ENCODE data around the gene ANKRD23.
"Not testable (repeated sequence)": the region's sequence is repeated elsewhere in the genome, so short reads cannot be mapped to it uniquely, and the experiment has no call there.

The ANKRD23 gene

GRCh38 chr2:96843538-96844268 lies at the start of gene ANKRD23:
Gene ANKRD23, minus strand, starts transcription at chr2:96844021. Its CDS starts 29 bp downstream, at chr2:96843992.
- no peak for FAIRE-seq

DNA sequence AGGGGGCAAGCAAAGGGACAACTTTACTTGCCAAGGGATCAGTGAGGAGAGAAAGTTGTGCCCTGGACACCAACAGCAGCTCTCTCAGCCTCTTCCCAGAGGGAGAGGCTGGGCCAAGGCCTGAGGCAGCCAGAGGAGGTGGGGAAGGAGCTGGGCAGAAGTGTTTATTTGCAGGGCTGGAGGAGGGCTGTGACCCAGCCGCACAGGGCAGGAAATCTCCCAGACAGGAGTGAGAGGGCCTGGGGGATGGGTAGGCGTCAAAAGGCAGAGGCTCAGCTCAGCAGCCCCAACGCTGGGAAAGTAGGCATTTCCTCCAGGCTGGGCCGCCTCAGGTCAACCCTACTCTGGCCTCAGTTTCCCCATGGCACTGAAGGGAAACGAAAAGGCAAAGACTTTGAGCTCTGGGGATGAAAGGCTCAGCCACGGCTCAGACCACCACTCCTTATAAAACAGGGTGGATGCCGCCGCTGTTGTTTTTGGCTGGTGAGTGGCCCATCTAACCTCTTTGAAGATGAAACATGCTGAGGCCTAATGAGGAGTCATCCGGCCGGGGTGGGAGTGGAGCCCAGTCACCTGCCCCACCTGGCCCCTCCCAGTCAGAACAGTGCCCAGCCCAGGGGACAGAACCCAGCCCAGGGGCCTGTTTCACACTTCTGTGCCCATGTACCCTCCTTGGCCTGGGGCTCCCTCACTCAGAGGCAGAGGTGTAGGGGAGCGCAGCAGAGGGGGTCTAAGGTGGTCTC lies 47.9 kb upstream of the ANKRD23 start:
- FAIRE-seq: no peak

GRCh38 chr2:96890726-96891385 lies 47.0 kb upstream of the ANKRD23 start:
- no peak for FAIRE-seq

- no peak for FAIRE-seq
Measured at GRCh38 chr2:96890252-96890651, 46.4 kb upstream of the ANKRD23 start.

- not testable (repeated sequence) for FAIRE-seq
Measured at GRCh38 chr2:96889502-96889901, 45.7 kb upstream of the ANKRD23 start.

DNA sequence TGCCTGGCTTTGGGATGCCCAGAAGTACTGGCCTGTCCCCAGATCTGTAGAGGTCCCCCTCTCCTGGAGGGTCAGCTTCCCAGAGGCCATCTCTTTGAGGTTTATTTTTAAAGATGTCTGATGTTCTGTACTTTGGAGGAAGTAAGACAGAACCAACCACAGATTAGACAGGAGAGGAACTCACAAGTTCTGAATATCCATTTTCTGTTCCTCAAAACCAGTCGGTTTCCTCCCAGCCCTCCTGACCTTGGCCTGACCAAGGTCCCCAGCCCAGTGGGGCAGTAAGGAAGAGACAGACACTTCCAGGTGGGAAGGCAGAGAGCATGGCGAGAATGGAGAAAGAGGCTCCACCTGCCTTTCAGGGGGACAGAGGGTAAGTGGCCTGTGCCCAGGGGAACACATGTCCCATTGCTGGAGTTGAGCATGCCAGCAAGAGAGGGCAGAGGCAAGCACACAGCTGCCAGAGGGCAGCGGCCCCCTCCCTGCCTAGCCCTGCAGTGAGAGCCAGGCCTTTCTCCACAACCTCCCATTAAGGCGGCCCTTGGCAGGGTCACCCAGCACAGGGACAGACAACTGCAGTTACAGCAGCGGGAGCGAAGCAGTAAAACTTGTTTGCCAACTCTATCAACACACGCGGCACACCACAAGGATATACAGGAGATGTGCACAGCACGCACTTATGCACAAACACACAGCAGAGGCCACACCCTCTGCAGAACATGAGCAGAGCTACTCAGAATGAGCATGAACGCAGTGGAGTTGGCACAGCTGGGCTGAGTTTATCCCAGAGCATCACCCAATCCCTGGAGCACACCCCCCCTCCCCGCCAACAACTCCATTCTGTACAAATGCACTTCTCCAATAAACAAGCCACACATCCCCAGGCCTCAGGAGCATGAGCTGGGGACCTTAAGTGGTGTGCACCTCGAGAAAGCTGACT lies 44.5 kb upstream of the ANKRD23 start:
- no peak for FAIRE-seq

GRCh38 chr2:96887493-96888012 lies 43.7 kb upstream of the ANKRD23 start:
- FAIRE-seq: no peak

GRCh38 chr2:96885432-96886347 lies 41.9 kb upstream of the ANKRD23 start:
- FAIRE-seq: no peak

- no peak for FAIRE-seq
Measured at GRCh38 chr2:96884299-96885094, 40.7 kb upstream of the ANKRD23 start.

DNA sequence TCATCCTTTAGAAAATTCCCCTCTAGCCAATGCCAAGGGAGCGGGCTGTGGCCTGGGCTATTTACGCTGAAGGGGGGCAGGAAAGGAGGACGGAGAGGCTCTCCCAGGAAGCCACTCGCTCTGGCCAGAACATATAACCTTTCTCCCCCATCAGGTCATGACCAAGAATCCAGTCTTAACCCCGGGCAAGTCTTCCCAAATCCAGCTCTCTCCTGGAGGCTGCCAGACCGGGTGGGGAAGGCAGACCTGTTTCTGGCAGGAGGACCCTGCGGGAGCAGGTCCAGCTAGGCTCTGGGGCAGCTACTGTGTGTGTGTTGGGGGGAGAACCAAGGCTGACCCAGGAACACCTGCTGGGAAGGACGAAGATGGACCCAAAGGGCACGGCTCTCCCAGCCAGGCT lies 39.5 kb upstream of the ANKRD23 start:
- FAIRE-seq: no peak

GRCh38 chr2:96882906-96883305 lies 39.1 kb upstream of the ANKRD23 start:
- FAIRE-seq: no peak

- no peak for FAIRE-seq
Measured at GRCh38 chr2:96882230-96882629, 38.4 kb upstream of the ANKRD23 start.

- FAIRE-seq: no peak
Measured at GRCh38 chr2:96881349-96882195, 37.8 kb upstream of the ANKRD23 start.

DNA sequence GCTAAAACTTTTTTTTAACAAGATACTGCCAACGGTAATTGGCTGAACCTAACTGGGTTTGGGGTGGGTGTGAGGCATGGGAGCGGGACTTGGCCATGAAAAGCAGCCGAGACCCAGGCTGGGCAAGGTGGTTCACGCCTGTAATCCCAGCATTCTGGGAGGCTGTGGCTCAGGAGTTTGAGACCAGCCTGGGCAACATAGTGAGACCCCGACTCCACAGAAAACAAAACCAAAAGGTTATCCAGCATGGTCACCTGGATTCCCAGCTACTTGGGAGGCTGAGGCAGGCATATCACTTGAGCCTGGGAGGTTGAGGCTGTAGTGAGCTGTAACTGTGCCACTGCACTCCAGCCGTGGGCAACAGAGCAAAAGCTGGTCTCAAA lies 37.1 kb upstream of the ANKRD23 start:
- FAIRE-seq: no peak

- no peak for FAIRE-seq
Measured at GRCh38 chr2:96879545-96880040, 35.8 kb upstream of the ANKRD23 start.

GRCh38 chr2:96878796-96879544 lies 35.1 kb upstream of the ANKRD23 start:
- FAIRE-seq: no peak

- FAIRE-seq: no peak
Measured at GRCh38 chr2:96878171-96878570, 34.4 kb upstream of the ANKRD23 start.

- FAIRE-seq: no peak
Measured at GRCh38 chr2:96877631-96878092, 33.8 kb upstream of the ANKRD23 start.
